Suprapubic skin (tissue), 4 donors: Measurements from ENCODE around the gene PPM1M. TPM values are rescaled to one million over a fixed set of nuclear protein-coding genes. Genes with fewer than 3 reads are reported as not detected.

Experiments
- DNase-seq, 2 donors: peaks; one replicate each; pipeline ENCODE4 v3.0.0-alpha.2; 2019; ENCODE audit warnings: low spot score in 2 of 2
- H3K27ac ChIP-seq: fragments of 200-600 bp; sonication (generic); one replicate; pipeline ENCODE4 v1.5.1; 2019
- H3K27me3 ChIP-seq: fragments of 200-600 bp; sonication (generic); one replicate; pipeline ENCODE4 v1.5.1; 2019
- H3K36me3 ChIP-seq: fragments of 200-600 bp; sonication (generic); one replicate; pipeline ENCODE4 v1.5.1; 2019
- H3K4me1 ChIP-seq: fragments of 200-600 bp; sonication (generic); one replicate; pipeline ENCODE4 v1.5.1; 2019
- H3K4me3 ChIP-seq: fragments of 200-600 bp; sonication (generic); one replicate; pipeline ENCODE4 v1.5.1; 2019; ENCODE audit warnings: mild to moderate bottlenecking
- H3K9me3 ChIP-seq: fragments of 200-600 bp; sonication (generic); one replicate; pipeline ENCODE4 v1.5.1; 2019
- EP300 ChIP-seq: sonication (generic); formaldehyde crosslinking; IDR thresholded peaks from one replicate; pipeline ENCODE4 v1.6.1; 2017; ENCODE audit warnings: antibody characterized with exemption
- POLR2A ChIP-seq, 2 donors: fragments of 450-650 bp; IDR thresholded peaks; one replicate each; pipeline ENCODE4 v1.6.1; 2017; ENCODE audit warnings: antibody characterized with exemption in 2 of 2, mild to moderate bottlenecking in 2 of 2, moderate library complexity in 2 of 2
- POLR2AphosphoS5 ChIP-seq, 3 donors: sonication (generic); formaldehyde crosslinking; IDR thresholded peaks; one replicate each; pipeline ENCODE4 v1.6.1; 2017; ENCODE audit warnings: antibody characterized with exemption in 3 of 3
- WGBS: methylation state at CpG from one replicate; pipeline ENCODE4 v1.1.5; 2018; 5-methylcytosine and 5-hydroxymethylcytosine counted together
- total RNA-seq, 4 donors: library from RNA; depleted of rRNA; stranded (reverse); fragments of >200 nt; gene quantifications; one replicate each; pipeline ENCODE4 v1.1.0, GENCODE V29; 2016
- TF ChIP-seq, protein P1 (sequence below), 2 donors: fragments of 200-600 bp in 1 of 2; fragments of 450-650 bp in 1 of 2; sonication (generic) in 1 of 2; IDR thresholded peaks; one replicate each; pipeline ENCODE4 v1.5.1; 2016 to 2019; ENCODE audit warnings: antibody characterized with exemption in 2 of 2, mild to moderate bottlenecking in 1 of 2, moderate library complexity in 1 of 2

Gene PPM1M
- total RNA-seq, 4 donors from 2014 or later: 10.0 to 17.5 (median 11.3) TPM

DNA sequence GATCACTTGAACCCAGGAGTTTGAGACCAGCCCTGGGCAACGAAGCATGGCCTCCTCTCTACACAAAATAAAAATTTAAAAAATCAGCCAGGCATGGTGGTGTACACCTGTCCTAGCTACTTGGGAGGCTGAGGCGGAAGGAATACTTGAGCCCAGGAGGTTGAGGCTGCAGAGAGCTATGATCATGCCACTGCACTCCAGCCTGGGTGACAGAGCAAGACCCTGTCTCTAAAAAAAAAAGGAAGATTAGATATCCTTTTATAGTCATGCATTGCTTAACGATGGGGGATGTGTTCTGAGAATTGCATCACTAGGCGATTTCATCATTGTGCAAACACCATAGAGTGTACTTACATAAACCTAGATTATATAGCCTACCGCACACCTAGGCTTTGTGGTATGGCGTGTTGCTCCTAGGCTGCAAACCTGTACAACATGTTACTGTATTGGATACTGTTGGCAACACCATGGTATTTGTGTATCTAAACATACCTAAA, 35.0 kb upstream of the PPM1M start:
- DNase-seq: no peak
- WGBS: 89% methylated on average over 6 of the region's 6 CpGs

DNA sequence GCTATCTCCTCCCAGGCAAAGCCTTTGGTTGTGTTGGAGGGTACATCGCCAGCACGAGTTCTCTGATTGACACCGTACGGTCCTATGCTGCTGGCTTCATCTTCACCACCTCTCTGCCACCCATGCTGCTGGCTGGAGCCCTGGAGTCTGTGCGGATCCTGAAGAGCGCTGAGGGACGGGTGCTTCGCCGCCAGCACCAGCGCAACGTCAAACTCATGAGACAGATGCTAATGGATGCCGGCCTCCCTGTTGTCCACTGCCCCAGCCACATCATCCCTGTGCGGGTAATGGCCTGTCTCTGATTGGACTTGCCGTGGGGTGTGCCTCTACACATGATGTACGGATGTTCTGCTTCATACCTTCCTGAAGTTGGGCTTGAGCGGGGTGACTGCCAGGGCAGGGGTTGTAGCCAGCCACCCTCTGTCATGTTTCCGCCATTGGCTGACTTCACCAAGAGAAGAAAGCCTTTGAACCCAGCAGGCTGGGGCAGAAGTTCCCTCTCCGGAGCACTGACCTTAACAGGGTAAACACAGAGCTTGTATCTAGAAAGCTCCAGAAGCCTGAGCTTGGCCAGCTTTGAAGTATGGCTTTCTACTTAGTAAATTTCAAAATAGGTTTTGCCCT, 34.2 kb upstream of the PPM1M start:
- H3K36me3 ChIP-seq: peaks cover 93% of the 10 kb centered on the region
- no peaks in the 10 kb centered on the region for H3K27me3 ChIP-seq
- peaks cover 7% of the 10 kb centered on the region for H3K4me1 ChIP-seq
- WGBS: 91% methylated on average over 8 of the region's 18 CpGs
- TF ChIP-seq POLR2A (IDR thresholded peaks at IDR 0.05) (no peak), POLR2AphosphoS5 (IDR thresholded peaks at IDR 0.05) (no peak), EP300 (no peak)
- TF ChIP-seq, protein P1, sequence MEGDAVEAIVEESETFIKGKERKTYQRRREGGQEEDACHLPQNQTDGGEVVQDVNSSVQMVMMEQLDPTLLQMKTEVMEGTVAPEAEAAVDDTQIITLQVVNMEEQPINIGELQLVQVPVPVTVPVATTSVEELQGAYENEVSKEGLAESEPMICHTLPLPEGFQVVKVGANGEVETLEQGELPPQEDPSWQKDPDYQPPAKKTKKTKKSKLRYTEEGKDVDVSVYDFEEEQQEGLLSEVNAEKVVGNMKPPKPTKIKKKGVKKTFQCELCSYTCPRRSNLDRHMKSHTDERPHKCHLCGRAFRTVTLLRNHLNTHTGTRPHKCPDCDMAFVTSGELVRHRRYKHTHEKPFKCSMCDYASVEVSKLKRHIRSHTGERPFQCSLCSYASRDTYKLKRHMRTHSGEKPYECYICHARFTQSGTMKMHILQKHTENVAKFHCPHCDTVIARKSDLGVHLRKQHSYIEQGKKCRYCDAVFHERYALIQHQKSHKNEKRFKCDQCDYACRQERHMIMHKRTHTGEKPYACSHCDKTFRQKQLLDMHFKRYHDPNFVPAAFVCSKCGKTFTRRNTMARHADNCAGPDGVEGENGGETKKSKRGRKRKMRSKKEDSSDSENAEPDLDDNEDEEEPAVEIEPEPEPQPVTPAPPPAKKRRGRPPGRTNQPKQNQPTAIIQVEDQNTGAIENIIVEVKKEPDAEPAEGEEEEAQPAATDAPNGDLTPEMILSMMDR (IDR thresholded peaks at IDR 0.05): no peak
- DNase-seq: no peak
- no peak overlapping the region for H3K27ac ChIP-seq
- no peaks in the 10 kb centered on the region for H3K9me3 ChIP-seq
- H3K4me3 ChIP-seq: no peak overlapping the region

More for the DNA sequence above, 35.0 kb upstream of the PPM1M start:
- H3K9me3 ChIP-seq: no peaks in the 10 kb centered on the region
- H3K4me1 ChIP-seq: no peaks in the 10 kb centered on the region
- no peak overlapping the region for H3K4me3 ChIP-seq
- peak in 1 of 3 donors; percentile 28 for TF ChIP-seq POLR2AphosphoS5 (IDR thresholded peaks at IDR 0.05)
- TF ChIP-seq, protein P1 (IDR thresholded peaks at IDR 0.05): no peak
- H3K27ac ChIP-seq: no peak overlapping the region
- H3K36me3 ChIP-seq: peaks cover 100% of the 10 kb centered on the region
- H3K27me3 ChIP-seq: no peaks in the 10 kb centered on the region

DNA sequence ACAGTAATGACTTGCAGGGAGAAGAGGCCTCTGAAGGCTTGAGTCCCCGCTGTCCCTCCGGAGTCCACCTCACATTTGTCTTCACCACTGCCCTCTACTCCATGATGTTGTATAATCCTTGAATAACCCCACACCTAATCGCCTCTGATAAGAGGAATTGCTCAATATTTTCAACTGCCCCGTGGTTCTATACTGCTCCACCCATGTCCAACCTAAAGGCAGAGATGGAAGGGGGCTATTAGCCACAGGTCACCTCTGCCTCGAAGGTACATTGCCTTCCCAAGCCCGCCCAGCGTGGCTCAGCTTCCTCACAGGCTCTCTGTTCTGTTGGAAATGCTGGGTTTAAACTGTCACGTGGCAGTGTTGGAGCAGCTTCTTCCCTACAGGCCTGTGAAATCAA, 32.6 kb upstream of the PPM1M start:
- peaks cover 77% of the 10 kb centered on the region for H3K36me3 ChIP-seq
- H3K4me1 ChIP-seq: peaks cover 24% of the 10 kb centered on the region

DNA sequence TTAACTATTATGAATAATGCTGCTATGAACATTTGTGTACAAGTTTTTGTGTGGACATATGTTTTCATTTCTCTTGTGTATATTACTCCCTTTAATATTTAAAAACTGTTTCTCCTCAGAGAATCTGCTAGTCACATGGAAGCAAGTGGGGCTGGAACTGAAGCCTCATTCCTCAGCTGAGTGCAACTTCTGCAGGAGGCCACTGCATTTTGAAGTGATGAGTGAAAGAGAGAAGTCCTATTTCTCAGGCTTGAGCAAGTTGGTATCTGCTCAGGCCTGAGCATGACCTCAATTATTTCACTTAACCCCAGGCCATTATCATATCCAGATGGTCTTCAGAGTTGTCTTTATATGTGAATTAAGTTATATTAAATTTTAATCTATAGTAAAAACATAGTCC, 31.7 kb upstream of the PPM1M start:
- DNase-seq: no peak
- Histone ChIP-seq H3K27ac (no peak overlapping the region), H3K4me3 (no peak overlapping the region), H3K36me3 (peaks cover 68% of the 10 kb centered on the region), H3K9me3 (no peaks in the 10 kb centered on the region), H3K27me3 (no peaks in the 10 kb centered on the region), H3K4me1 (peaks cover 33% of the 10 kb centered on the region)
- TF ChIP-seq EP300 (no peak), POLR2A (IDR thresholded peaks at IDR 0.05) (no peak), POLR2AphosphoS5 (IDR thresholded peaks at IDR 0.05) (no peak)
- TF ChIP-seq, protein P1 (IDR thresholded peaks at IDR 0.05): no peak

More for the DNA sequence above, 32.6 kb upstream of the PPM1M start:
- 83% methylated on average over 8 of the region's 8 CpGs for WGBS
- Histone ChIP-seq H3K27me3 (no peaks in the 10 kb centered on the region), H3K4me3 (no peak overlapping the region), H3K9me3 (no peaks in the 10 kb centered on the region), H3K27ac (no peak overlapping the region)
- TF ChIP-seq POLR2AphosphoS5 (IDR thresholded peaks at IDR 0.05): no peak
- no peak for TF ChIP-seq POLR2A (IDR thresholded peaks at IDR 0.05)
- TF ChIP-seq, protein P1 (IDR thresholded peaks at IDR 0.05): no peak
- no peak for TF ChIP-seq EP300
- DNase-seq: no peak

DNA sequence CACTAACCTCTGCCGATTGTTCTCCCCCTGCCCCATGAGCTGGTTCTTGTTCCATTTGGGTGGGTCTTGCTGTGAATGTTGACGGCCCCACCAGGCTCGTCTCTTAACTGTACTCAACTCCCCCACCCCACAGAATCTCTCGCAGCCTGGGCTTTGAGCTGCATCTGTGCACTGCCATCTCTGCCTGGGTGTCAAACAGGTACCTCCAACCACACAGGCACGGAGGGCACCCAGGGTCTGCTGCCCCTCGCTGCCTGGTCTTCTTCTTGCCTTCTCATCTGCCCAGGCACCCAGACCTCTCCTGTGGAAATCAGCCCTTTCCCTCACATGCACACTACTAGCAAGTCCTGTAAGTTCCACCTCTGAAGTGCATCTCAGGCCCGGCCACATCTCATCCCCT, 30.2 kb upstream of the PPM1M start:
- Histone ChIP-seq H3K4me3 (no peak overlapping the region), H3K4me1 (peaks cover 45% of the 10 kb centered on the region), H3K27ac (no peak overlapping the region), H3K27me3 (no peaks in the 10 kb centered on the region), H3K9me3 (no peaks in the 10 kb centered on the region), H3K36me3 (peaks cover 53% of the 10 kb centered on the region)
- TF ChIP-seq, protein P1 (IDR thresholded peaks at IDR 0.05): no peak
- TF ChIP-seq POLR2A (IDR thresholded peaks at IDR 0.05): no peak
- TF ChIP-seq EP300: no peak
- no peak for TF ChIP-seq POLR2AphosphoS5 (IDR thresholded peaks at IDR 0.05)
- 96% methylated on average over 7 of the region's 7 CpGs for WGBS
- peak in 1 of 2 donors; percentile 52 for DNase-seq
